Adrenal gland (tissue), 12 donors: ENCODE data around the gene PSMB4. TPM values are rescaled to one million over a fixed set of nuclear protein-coding genes. Genes with fewer than 3 reads are reported as not detected.

Experiments used
- DNase-seq, 7 donors: peaks; one replicate each; pipeline ENCODE4 v3.0.0-alpha.2; 2019 to 2020
- H3K27ac ChIP-seq, 5 donors: fragments of 200-600 bp; sonication (generic) in 4 of 5; 1 replicate in 3 of 5; 2 replicates in 2 of 5; pipeline versions ENCODE4 v1.5.1 to v1.8.0; 2016 to 2020; ENCODE audit warnings: mild to moderate bottlenecking in 1 of 5
- H3K27me3 ChIP-seq: fragments of 200-600 bp; 2 replicates; pipeline ENCODE4 v1.8.0; 2021
- H3K36me3 ChIP-seq, 2 donors: fragments of 200-600 bp; replicated peaks in 1 of 2; 1 replicate in 1 of 2; 2 replicates in 1 of 2; pipeline versions ENCODE4 v1.5.1 to v1.8.0; 2018 to 2022
- H3K4me1 ChIP-seq, 2 donors: fragments of 200-600 bp; replicated peaks in 1 of 2; 1 replicate in 1 of 2; 2 replicates in 1 of 2; pipeline versions ENCODE4 v1.5.1 to v1.8.0; 2018 to 2021
- H3K4me3 ChIP-seq, 4 donors: fragments of 200-600 bp; sonication (generic) in 3 of 4; one replicate each; pipeline ENCODE4 v1.5.1; 2016 to 2018
- H3K9me3 ChIP-seq, 3 donors: fragments of 200-600 bp; sonication (generic) in 1 of 3; replicated peaks in 1 of 3; 1 replicate in 2 of 3; 2 replicates in 1 of 3; pipeline versions ENCODE4 v1.5.1 to v1.8.0; 2016 to 2021
- CTCF ChIP-seq, 6 experiments: fragments of 450-650 bp in 4 of 6; fragments of 200-600 bp in 2 of 6; sonication (generic) in 1 of 6; IDR thresholded peaks; 1 replicate in 5 of 6; 2 replicates in 1 of 6; pipeline versions ENCODE4 v1.5.1 to v1.8.0; 2016 to 2021; ENCODE audit warnings: antibody characterized with exemption in 6 of 6, mild to moderate bottlenecking in 2 of 6, moderate library complexity in 1 of 6
- POLR2A ChIP-seq, 2 donors: fragments of 450-650 bp; IDR thresholded peaks; one replicate each; pipeline ENCODE4 v1.6.1; 2017; ENCODE audit warnings: antibody characterized with exemption in 2 of 2, mild to moderate bottlenecking in 2 of 2, moderate library complexity in 1 of 2
- WGBS, 4 donors: extraction: QIAGEN DNeasy Blood & Tissue Kit in 2 of 4; methylation state at CpG; one replicate each; pipeline versions ENCODE4 v1.1.5 to v1.1.7; 2013 to 2017; 5-methylcytosine and 5-hydroxymethylcytosine counted together
- intact Hi-C, 2 donors: fragments of 100-400 bp; cut with DNase I; formaldehyde crosslinking; loops; one replicate each; pipeline versions ENCODE4 v1.14.1 to v1.15.0; 2022 to 2023
- polyA plus RNA-seq, 3 donors: library from polyadenylated mRNA; stranded (reverse); fragments of 200-250 nt in 2 of 3; fragments of 350-450 nt in 1 of 3; fragmentation: Illumina TruSeq in 1 of 3; extraction: RNeasy Lipid Tissue Mini Kit (QIAGEN cat#74804) in 1 of 3; gene quantifications; one replicate each; pipeline ENCODE4 v1.2.3, GENCODE V29; 2013 to 2014
- small RNA-seq, 2 donors: library from RNA; depleted of rRNA; stranded (forward); fragments of <200 nt; gene quantifications; one replicate each; pipeline ENCODE3, GENCODE V24; 2016
- total RNA-seq, 9 donors: library from RNA; depleted of rRNA in 4 of 9; stranded (reverse); fragments of >200 nt in 4 of 9; fragments of 120-200 nt in 1 of 9; fragmentation: NEBNext Ultra II Directional in 1 of 9; extraction: Animal tissue kit (Norgen Biotek cat#: 25700) in 1 of 9; gene quantifications; one replicate each; pipeline versions ENCODE4 v1.1.0 to v1.2.4, GENCODE V29; 2013 to 2023
- donor health status: healthy with polysubstance abuse.
- donor health status: Bipolar disorder and iron deficiency.
- donor health status: DM: yes; HTN: yes; CAD: no.
- donor health status: DM: no; HTN: no; CAD: no.
- donor health status: DM: no; HTN: no; CAD: no.
- donor health status: DM: yes; HTN: yes; CAD: no.

The PSMB4 gene
- total and polyA plus RNA-seq, 12 donors = 204 to 634 (median 347) TPM

GRCh38 chr1:151444783-151445177, 45.4 kb downstream of the PSMB4 start:
- Histone ChIP-seq H3K4me3 (no peak overlapping the region), H3K9me3 (no peaks in the 10 kb centered on the region), H3K36me3 (peaks cover 0 to 12% of the 10 kb centered on the region in 2 donors), H3K4me1 (peaks cover 3 to 52% of the 10 kb centered on the region in 2 donors), H3K27ac (peak overlapping the region in 2 of 5 donors; percentile 1 to 38), H3K27me3 (no peaks in the 10 kb centered on the region)
- 52 to 58% (median 56%) methylated on average over 4 of the region's 4 CpGs for WGBS, 4 donors
- no peak for DNase-seq
- intact Hi-C loops = no loop called here
- TF ChIP-seq CTCF (IDR thresholded peaks at IDR 0.05) (no peak), POLR2A (IDR thresholded peaks at IDR 0.05) (no peak)

- intact Hi-C loops = no loop called here
- H3K4me1 ChIP-seq = peaks cover 0 to 32% of the 10 kb centered on the region in 2 donors
- H3K9me3 ChIP-seq = no peaks in the 10 kb centered on the region
- TF ChIP-seq CTCF (IDR thresholded peaks at IDR 0.05) (no peak), POLR2A (IDR thresholded peaks at IDR 0.05) (no peak)
- H3K27ac ChIP-seq = no peak overlapping the region
- no peaks in the 10 kb centered on the region for H3K36me3 ChIP-seq
- H3K4me3 ChIP-seq = no peak overlapping the region
- H3K27me3 ChIP-seq = no peaks in the 10 kb centered on the region
- 16 to 47% (median 31%) methylated on average over 2 of the region's 2 CpGs for WGBS, 4 donors
- no peak for DNase-seq
Observed at GRCh38 chr1:151447696-151448095, 48.3 kb downstream of the PSMB4 start.

Small RNA genes lying within 50 kb of the gene (small RNA-seq; reads per million reads assigned to genes)
- 0.83 to 4.2 reads per million in 2 donors for gene RNY4P25

Other genes starting within 250 kb of the PSMB4 start
- 10 to 100 TPM in 3 of 9 donors, 1 to 10 TPM in 6; 1.4 to 18.3 (median 6.4) TPM for gene TNFAIP8L2, start 242.9 kb upstream of the PSMB4 start, total RNA-seq
- 10 to 100 TPM in 2 of 3 donors, 1 to 10 TPM in 1; 3.3 to 19.9 (median 15.2) TPM for gene TNFAIP8L2, start 242.9 kb upstream of the PSMB4 start, polyA plus RNA-seq
- 10 to 100 TPM in 7 of 9 donors, 1 to 10 TPM in 2; 7.9 to 21.5 (median 14.6) TPM for gene LYSMD1, start 233.7 kb upstream of the PSMB4 start, total RNA-seq
- 10 to 100 TPM in 1 of 3 donors, 1 to 10 TPM in 2; 4.4 to 12.8 (median 9.1) TPM for gene LYSMD1, start 233.7 kb upstream of the PSMB4 start, polyA plus RNA-seq
- 10 to 100 TPM; 16.4 to 51.7 (median 33.0) TPM for gene SCNM1, start 233.4 kb upstream of the PSMB4 start, total RNA-seq
- gene SCNM1, start 233.4 kb upstream of the PSMB4 start, polyA plus RNA-seq = 10 to 100 TPM; 47.2 to 89.0 (median 83.2) TPM
- 1 to 10 TPM in 1 of 9 donors, under 1 TPM in 2, not detected in 6; 0.28 to 1.2 (median 0.60) TPM for gene TMOD4, start 223.6 kb upstream of the PSMB4 start, total RNA-seq
- under 1 TPM in 2 of 3 donors, not detected in 1; 0.84 to 0.88 TPM for gene TMOD4, start 223.6 kb upstream of the PSMB4 start, polyA plus RNA-seq
- 10 to 100 TPM; 30.0 to 57.1 (median 39.1) TPM for gene VPS72, start 209.4 kb upstream of the PSMB4 start, total RNA-seq
- 10 to 100 TPM; 33.1 to 54.4 (median 41.3) TPM for gene VPS72, start 209.4 kb upstream of the PSMB4 start, polyA plus RNA-seq
- gene PIP5K1A, start 201.0 kb upstream of the PSMB4 start, total RNA-seq = 10 to 100 TPM; 28.8 to 61.7 (median 47.1) TPM
- gene PIP5K1A, start 201.0 kb upstream of the PSMB4 start, polyA plus RNA-seq = 10 to 100 TPM; 31.2 to 46.1 (median 43.7) TPM
- 100 to 1,000 TPM in 8 of 9 donors, 10 to 100 TPM in 1; 99.5 to 380 (median 144) TPM for gene PSMD4, start 144.8 kb upstream of the PSMB4 start, total RNA-seq
- 100 to 1,000 TPM; 200 to 323 (median 250) TPM for gene PSMD4, start 144.8 kb upstream of the PSMB4 start, polyA plus RNA-seq
- 10 to 100 TPM; 11.1 to 38.3 (median 32.4) TPM for gene ZNF687, start 117.3 kb upstream of the PSMB4 start, total RNA-seq
- 10 to 100 TPM in 1 of 3 donors, 1 to 10 TPM in 2; 7.5 to 18.5 (median 9.5) TPM for gene ZNF687, start 117.3 kb upstream of the PSMB4 start, polyA plus RNA-seq
- 10 to 100 TPM; 57.7 to 83.5 (median 66.3) TPM for gene PI4KB, start 72.2 kb upstream of the PSMB4 start, total RNA-seq
- gene PI4KB, start 72.2 kb upstream of the PSMB4 start, polyA plus RNA-seq = 10 to 100 TPM; 30.8 to 56.6 (median 37.6) TPM
- 10 to 100 TPM; 37.2 to 82.5 (median 57.1) TPM for gene RFX5, start 52.3 kb upstream of the PSMB4 start, total RNA-seq
- 10 to 100 TPM; 22.6 to 38.0 (median 37.9) TPM for gene RFX5, start 52.3 kb upstream of the PSMB4 start, polyA plus RNA-seq
- gene SELENBP1, start 26.9 kb upstream of the PSMB4 start, total RNA-seq = 10 to 100 TPM; 13.3 to 41.6 (median 34.7) TPM
- 10 to 100 TPM; 11.0 to 61.8 (median 32.3) TPM for gene SELENBP1, start 26.9 kb upstream of the PSMB4 start, polyA plus RNA-seq
- gene POGZ, start 59.9 kb downstream of the PSMB4 start, total RNA-seq = 100 to 1,000 TPM in 1 of 9 donors, 10 to 100 TPM in 8; 24.0 to 117 (median 60.8) TPM
- 10 to 100 TPM; 41.2 to 85.0 (median 63.0) TPM for gene POGZ, start 59.9 kb downstream of the PSMB4 start, polyA plus RNA-seq
- 1 to 10 TPM in 3 of 9 donors, under 1 TPM in 6; 0.06 to 5.8 (median 0.78) TPM for gene CGN, start 111.8 kb downstream of the PSMB4 start, total RNA-seq
- gene CGN, start 111.8 kb downstream of the PSMB4 start, polyA plus RNA-seq = 1 to 10 TPM in 1 of 3 donors, under 1 TPM in 2; 0.77 to 3.2 (median 0.86) TPM
- gene TUFT1, start 140.7 kb downstream of the PSMB4 start, total RNA-seq = 10 to 100 TPM in 3 of 9 donors, 1 to 10 TPM in 6; 5.5 to 18.5 (median 9.2) TPM
- 10 to 100 TPM in 1 of 3 donors, 1 to 10 TPM in 2; 6.8 to 17.9 (median 9.0) TPM for gene TUFT1, start 140.7 kb downstream of the PSMB4 start, polyA plus RNA-seq
- 10 to 100 TPM; 20.0 to 46.7 (median 32.5) TPM for gene SNX27, start 212.5 kb downstream of the PSMB4 start, total RNA-seq
- gene SNX27, start 212.5 kb downstream of the PSMB4 start, polyA plus RNA-seq = 10 to 100 TPM in 2 of 3 donors, 1 to 10 TPM in 1; 6.0 to 21.8 (median 10.9) TPM